ENCODE results near the gene TOB1. TPM values are rescaled to one million over a fixed set of nuclear protein-coding genes. Genes with fewer than 3 reads are reported as not detected.

TOB1 gene
- total RNA-seq, 1 donor from 2014 or later, result 78.7 TPM

GRCh38 chr17:50893183-50893993, 27.2 kb upstream of the TOB1 start:
- no peak for DNase-seq
- H3K27me3 Mint-ChIP-seq (ENCODE audit: unreplicated experiment), result peaks cover 2% of the 10 kb centered on the region
- H3K9me3 Mint-ChIP-seq (ENCODE audit: unreplicated experiment), result peaks cover 5% of the 10 kb centered on the region
- no peaks in the 10 kb centered on the region for H3K36me3 Mint-ChIP-seq (ENCODE audit: unreplicated experiment)
- peaks cover 7% of the 10 kb centered on the region for H3K4me1 Mint-ChIP-seq (ENCODE audit: low read depth, unreplicated experiment)
- no peak for TF ChIP-seq CTCF (IDR thresholded peaks at IDR 0.05; ENCODE audit: partially characterized antibody, unreplicated experiment)
- peak overlapping the region; percentile 48 for H3K4me3 Mint-ChIP-seq (ENCODE audit: unreplicated experiment)
- H3K27ac Mint-ChIP-seq (ENCODE audit: unreplicated experiment), result peak overlapping the region; percentile 1

- H3K4me1 Mint-ChIP-seq (ENCODE audit: low read depth, unreplicated experiment), result peaks cover 7% of the 10 kb centered on the region
- no peak for DNase-seq
- peaks cover 3% of the 10 kb centered on the region for H3K9me3 Mint-ChIP-seq (ENCODE audit: unreplicated experiment)
- H3K27ac Mint-ChIP-seq (ENCODE audit: unreplicated experiment), result no peak overlapping the region
- no peaks in the 10 kb centered on the region for H3K36me3 Mint-ChIP-seq (ENCODE audit: unreplicated experiment)
- no peak for TF ChIP-seq CTCF (IDR thresholded peaks at IDR 0.05; ENCODE audit: partially characterized antibody, unreplicated experiment)
- peaks cover 3% of the 10 kb centered on the region for H3K27me3 Mint-ChIP-seq (ENCODE audit: unreplicated experiment)
- no peak overlapping the region for H3K4me3 Mint-ChIP-seq (ENCODE audit: unreplicated experiment)
Measured at GRCh38 chr17:50892101-50892776, 26.1 kb upstream of the TOB1 start.

DNA sequence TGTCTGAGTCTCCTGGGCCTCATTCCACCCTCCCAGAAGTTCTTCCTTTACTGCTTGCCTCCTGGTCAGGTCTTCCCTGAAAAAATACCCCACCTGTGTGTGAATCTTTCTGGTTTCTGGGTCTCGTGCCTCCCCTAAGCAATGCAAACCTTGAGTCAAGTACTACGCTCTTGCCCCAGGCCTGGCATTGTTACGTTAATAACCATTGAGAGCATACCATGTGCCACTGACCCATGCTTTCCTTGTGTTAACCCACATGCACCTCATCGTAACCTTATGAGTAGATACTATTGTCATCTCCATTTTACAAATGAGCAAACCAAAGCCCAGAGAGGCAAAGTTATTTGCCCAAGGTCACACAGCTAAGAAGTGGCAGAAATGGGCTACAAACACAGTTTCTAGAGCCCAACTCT, 25.4 kb upstream of the TOB1 start:
- H3K4me3 Mint-ChIP-seq (ENCODE audit: unreplicated experiment), result no peak overlapping the region
- H3K9me3 Mint-ChIP-seq (ENCODE audit: unreplicated experiment), result peaks cover 3% of the 10 kb centered on the region
- TF ChIP-seq CTCF (IDR thresholded peaks at IDR 0.05; ENCODE audit: partially characterized antibody, unreplicated experiment), result no peak
- H3K27me3 Mint-ChIP-seq (ENCODE audit: unreplicated experiment), result peaks cover 3% of the 10 kb centered on the region
- no peak overlapping the region for H3K27ac Mint-ChIP-seq (ENCODE audit: unreplicated experiment)
- no peak for DNase-seq
- peaks cover 7% of the 10 kb centered on the region for H3K4me1 Mint-ChIP-seq (ENCODE audit: low read depth, unreplicated experiment)
- no peaks in the 10 kb centered on the region for H3K36me3 Mint-ChIP-seq (ENCODE audit: unreplicated experiment)

DNA sequence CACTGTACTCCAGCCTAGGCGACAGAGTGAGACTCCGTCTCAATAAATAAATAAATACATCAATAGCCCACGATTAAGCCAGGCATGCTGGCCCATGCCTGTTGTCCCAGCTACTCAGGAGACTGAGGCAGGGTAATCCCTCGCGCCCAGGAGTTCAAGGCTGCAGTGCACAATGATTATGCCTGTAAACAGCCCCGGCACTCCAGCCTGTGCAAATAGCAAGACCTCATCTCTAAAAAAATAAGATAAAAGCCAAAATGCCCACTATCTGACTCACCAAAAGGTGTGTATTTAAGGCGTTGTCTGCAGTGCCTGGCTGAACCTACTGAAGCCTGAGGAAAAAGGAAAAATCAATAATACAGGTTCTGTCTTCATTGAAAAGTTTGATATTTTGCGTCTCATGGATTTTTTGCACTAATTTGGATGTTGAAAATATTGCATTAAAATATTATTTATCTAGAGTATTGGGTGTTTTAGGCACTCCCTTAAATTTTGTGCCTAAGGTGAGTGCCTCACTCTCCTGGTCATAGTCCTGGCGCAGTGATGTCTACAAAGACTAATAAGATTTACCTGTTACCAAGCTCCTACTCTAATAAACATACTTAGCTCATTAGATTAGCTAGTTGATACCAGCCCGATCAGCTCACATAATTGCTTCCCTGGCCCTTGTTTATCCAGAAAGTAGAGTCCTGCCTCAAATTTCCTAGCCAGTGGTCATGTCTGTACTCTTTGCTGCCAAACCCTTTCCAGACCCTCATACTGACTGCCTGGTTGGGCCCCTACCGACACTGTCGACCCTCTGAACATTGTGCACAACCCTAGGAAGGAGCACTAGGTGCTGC, 24.7 kb upstream of the TOB1 start:
- no peak for DNase-seq
- no peak overlapping the region for H3K4me3 Mint-ChIP-seq (ENCODE audit: unreplicated experiment)
- H3K4me1 Mint-ChIP-seq (ENCODE audit: low read depth, unreplicated experiment), result peaks cover 7% of the 10 kb centered on the region
- H3K9me3 Mint-ChIP-seq (ENCODE audit: unreplicated experiment), result peaks cover 3% of the 10 kb centered on the region
- H3K27ac Mint-ChIP-seq (ENCODE audit: unreplicated experiment), result no peak overlapping the region
- no peak for TF ChIP-seq CTCF (IDR thresholded peaks at IDR 0.05; ENCODE audit: partially characterized antibody, unreplicated experiment)
- no peaks in the 10 kb centered on the region for H3K36me3 Mint-ChIP-seq (ENCODE audit: unreplicated experiment)
- H3K27me3 Mint-ChIP-seq (ENCODE audit: unreplicated experiment), result peaks cover 3% of the 10 kb centered on the region

All from glutamatergic neuron (in vitro differentiated cells).